OCI-LY7 (cell line): Measurements from ENCODE around the gene CENPP. TPM values are rescaled to one million over a fixed set of nuclear protein-coding genes. Genes with fewer than 3 reads are reported as not detected.

Experiments used
- BruUV-seq: library from RNA; stranded (reverse); fragments of 400-500 nt; replicated peaks from 2 replicates; lab custom pipeline; 2021; lab: Mats Ljungman, UMichigan
- CTCF ChIA-PET: fragments of 300-600 bp; sonication (Branson Sonifier 250); formaldehyde crosslinking; loops from one replicate; lab custom pipeline; 2022; ENCODE audit warnings: antibody characterized with exemption; ENCODE audit not compliant: unreplicated experiment; lab: Charles Lee
- POLR2A ChIA-PET: fragments of 300-600 bp; sonication (Branson Sonifier 250); formaldehyde crosslinking; loops from one replicate; lab custom pipeline; 2022; ENCODE audit warnings: antibody characterized with exemption; lab: Charles Lee
- DNase-seq: peaks from one replicate; pipeline ENCODE4 v3.0.0-alpha.2; 2015; ENCODE audit warnings: low spot score
- H2AFZ ChIP-seq: fragments of 200-600 bp; sonication (generic), shearing (Covaris generic); 2 replicates; pipeline ENCODE4 v1.6.1; 2014; ENCODE audit warnings: mild to moderate bottlenecking, antibody characterized with exemption, low read length, moderate library complexity
- H3K27ac ChIP-seq: fragments of 200-600 bp; sonication (generic); 2 replicates; pipeline ENCODE4 v1.5.1; 2014; ENCODE audit warnings: mixed run types, low read depth, mild to moderate bottlenecking, moderate library complexity, low read length, inconsistent platforms; ENCODE audit not compliant: poor library complexity, severe bottlenecking
- H3K36me3 ChIP-seq: fragments of 200-600 bp; sonication (generic); 2 replicates; pipeline ENCODE4 v1.6.1; 2014; ENCODE audit warnings: mild to moderate bottlenecking, antibody characterized with exemption, low read length, moderate library complexity, mixed read lengths; ENCODE audit not compliant: insufficient read depth
- H3K4me1 ChIP-seq: fragments of 200-600 bp; sonication (generic); 2 replicates; pipeline ENCODE4 v1.5.1; 2014; ENCODE audit warnings: mild to moderate bottlenecking, low read length; ENCODE audit not compliant: insufficient read depth, poor library complexity, severe bottlenecking
- H3K4me2 ChIP-seq: fragments of 200-600 bp; sonication (generic); 2 replicates; pipeline ENCODE4 v1.6.1; 2014; ENCODE audit warnings: mild to moderate bottlenecking, low read length
- H3K4me3 ChIP-seq: fragments of 200-600 bp; sonication (generic); 2 replicates; pipeline ENCODE4 v1.5.1; 2014; ENCODE audit warnings: mild to moderate bottlenecking, low read depth, low read length; ENCODE audit not compliant: poor library complexity, severe bottlenecking
- H3K79me2 ChIP-seq: fragments of 200-600 bp; sonication (generic); 2 replicates; pipeline ENCODE4 v1.6.1; 2016; ENCODE audit warnings: low read depth, mild to moderate bottlenecking, low read length, moderate library complexity, mixed read lengths; ENCODE audit not compliant: insufficient read depth
- H3K9me2 ChIP-seq: fragments of 200-600 bp; sonication (generic); 2 replicates; pipeline ENCODE4 v1.6.1; 2016; ENCODE audit warnings: mild to moderate bottlenecking, low read length, mixed read lengths; ENCODE audit not compliant: insufficient read depth
- H3K9me3 ChIP-seq: fragments of 200-600 bp; sonication (generic); 2 replicates; pipeline ENCODE4 v1.6.1; 2014; ENCODE audit warnings: mild to moderate bottlenecking, mixed run types, low read length, mixed read lengths
- H4K20me1 ChIP-seq: fragments of 200-600 bp; sonication (generic); 2 replicates; pipeline ENCODE4 v1.6.1; 2014; ENCODE audit warnings: mild to moderate bottlenecking, antibody characterized with exemption, low read length, moderate library complexity, mixed read lengths; ENCODE audit not compliant: insufficient read depth
- EZH2phosphoT487 ChIP-seq: fragments of 200-600 bp; sonication (generic); IDR thresholded peaks from 2 replicates; pipeline ENCODE4 v1.6.1; 2018; ENCODE audit warnings: low read depth, borderline replicate concordance, mild to moderate bottlenecking, mixed run types, antibody characterized with exemption, low read length, moderate library complexity, mixed read lengths
- intact Hi-C: fragments of 100-400 bp; cut with micrococcal nuclease; formaldehyde crosslinking; loops from one replicate; pipeline ENCODE4 v1.10.0; 2022; ENCODE audit not compliant: unreplicated experiment
- total RNA-seq, 2 experiments: library from RNA; depleted of rRNA in 1 of 2; stranded (reverse); fragments of >200 nt in 1 of 2; shearing (Covaris generic) in 1 of 2; gene quantifications; 2 replicates each; pipeline ENCODE4 v1.2.3, GENCODE V29; 2014 to 2022
- TF ChIP-seq, protein P1 (sequence below): fragments of 200-600 bp; sonication (generic); conservative IDR thresholded peaks from 2 replicates; pipeline ENCODE4 v1.5.1; 2014; ENCODE audit warnings: mild to moderate bottlenecking, antibody characterized with exemption, low read length, moderate library complexity, mixed read lengths

CENPP gene
- total RNA-seq, 2 experiments from 2014 or later: 25.4 to 30.9 TPM

DNA sequence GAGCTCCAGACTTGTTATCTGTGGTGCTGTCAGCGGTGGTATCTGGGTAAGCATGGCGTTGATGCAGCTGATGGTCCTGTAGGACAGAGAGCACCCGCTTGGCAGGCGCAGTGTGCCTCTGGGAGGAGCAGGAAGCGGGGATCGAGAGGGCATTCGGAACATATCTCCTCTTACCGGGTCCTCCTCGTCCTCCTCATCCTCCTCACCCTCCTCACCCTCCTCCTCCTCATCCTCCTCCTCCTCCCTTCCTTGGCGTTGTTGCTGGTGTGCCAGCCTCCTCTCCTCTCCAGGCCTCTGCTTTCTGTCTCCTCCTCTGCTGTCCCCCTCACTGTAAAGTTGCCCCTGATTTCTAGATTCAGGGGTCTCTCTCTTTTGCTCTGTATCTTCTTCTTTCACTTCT, 188.9 kb downstream of the CENPP start:
- Histone ChIP-seq H3K9me2 (no peaks in the 10 kb centered on the region), H3K27ac (no peak overlapping the region), H4K20me1 (no peaks in the 10 kb centered on the region), H3K4me2 (no peak overlapping the region), H3K4me3 (no peak overlapping the region), H3K9me3 (no peaks in the 10 kb centered on the region), H3K4me1 (no peaks in the 10 kb centered on the region), H3K79me2 (no peaks in the 10 kb centered on the region), H2AFZ (no peak overlapping the region), H3K36me3 (no peaks in the 10 kb centered on the region)
- DNase-seq: no peak
- ChIA-PET POLR2A (interaction anchor here (0.7 kb wide), 1 partner anchor 24 kb away, joined by 3 read pairs; no protein-coding TSS in a partner anchor), CTCF (no interaction called here)
- no TSS peak for BruUV-seq
- intact Hi-C loops: no loop called here
- no peak for TF ChIP-seq EZH2phosphoT487
- TF ChIP-seq, protein P1, sequence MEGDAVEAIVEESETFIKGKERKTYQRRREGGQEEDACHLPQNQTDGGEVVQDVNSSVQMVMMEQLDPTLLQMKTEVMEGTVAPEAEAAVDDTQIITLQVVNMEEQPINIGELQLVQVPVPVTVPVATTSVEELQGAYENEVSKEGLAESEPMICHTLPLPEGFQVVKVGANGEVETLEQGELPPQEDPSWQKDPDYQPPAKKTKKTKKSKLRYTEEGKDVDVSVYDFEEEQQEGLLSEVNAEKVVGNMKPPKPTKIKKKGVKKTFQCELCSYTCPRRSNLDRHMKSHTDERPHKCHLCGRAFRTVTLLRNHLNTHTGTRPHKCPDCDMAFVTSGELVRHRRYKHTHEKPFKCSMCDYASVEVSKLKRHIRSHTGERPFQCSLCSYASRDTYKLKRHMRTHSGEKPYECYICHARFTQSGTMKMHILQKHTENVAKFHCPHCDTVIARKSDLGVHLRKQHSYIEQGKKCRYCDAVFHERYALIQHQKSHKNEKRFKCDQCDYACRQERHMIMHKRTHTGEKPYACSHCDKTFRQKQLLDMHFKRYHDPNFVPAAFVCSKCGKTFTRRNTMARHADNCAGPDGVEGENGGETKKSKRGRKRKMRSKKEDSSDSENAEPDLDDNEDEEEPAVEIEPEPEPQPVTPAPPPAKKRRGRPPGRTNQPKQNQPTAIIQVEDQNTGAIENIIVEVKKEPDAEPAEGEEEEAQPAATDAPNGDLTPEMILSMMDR: no peak

DNA sequence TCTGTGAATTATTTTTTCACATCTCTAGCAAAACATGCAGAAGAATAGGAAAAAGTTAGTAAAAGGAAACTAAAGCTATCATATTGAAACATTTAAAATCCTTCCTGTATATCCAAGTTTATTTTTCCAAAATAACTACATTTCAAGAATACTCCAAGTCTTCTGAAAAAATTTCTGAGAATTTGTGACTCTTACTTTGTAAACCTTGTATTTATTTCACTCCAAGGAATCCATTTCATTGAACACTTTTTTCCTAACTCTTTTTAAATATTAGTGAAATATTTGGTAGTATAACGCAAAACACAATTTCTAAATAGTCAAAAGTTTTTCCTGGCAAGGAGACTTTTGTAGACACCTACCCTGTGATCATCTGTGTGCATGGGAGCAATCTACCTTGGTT, 190.8 kb downstream of the CENPP start:
- no TSS peak for BruUV-seq
- TF ChIP-seq EZH2phosphoT487: no peak
- TF ChIP-seq, protein P1: no peak
- CTCF ChIA-PET: no interaction called here

DNA sequence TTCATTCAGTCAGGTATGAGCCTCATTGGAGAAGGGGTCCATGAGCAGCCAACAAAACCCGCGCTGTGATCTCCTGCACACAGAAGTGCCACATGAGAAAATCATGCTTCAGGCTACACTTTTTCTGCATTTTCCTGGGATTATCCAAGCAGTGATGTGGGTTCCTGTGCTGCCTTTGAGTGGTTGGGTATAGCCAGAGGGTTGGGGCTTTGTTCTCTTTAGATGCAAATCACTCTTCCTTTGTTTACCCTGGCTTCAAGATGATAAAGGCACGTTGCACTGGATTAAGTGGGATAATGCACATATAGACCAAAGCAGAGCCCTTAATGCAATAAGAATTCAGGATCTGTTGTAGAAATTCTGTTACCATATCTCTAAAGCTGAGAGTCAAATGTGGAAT, 191.3 kb downstream of the CENPP start:
- intact Hi-C loops: no loop called here

More for the DNA sequence above, 190.8 kb downstream of the CENPP start:
- DNase-seq: no peak
- no peaks in the 10 kb centered on the region for H4K20me1 ChIP-seq
- POLR2A ChIA-PET: no interaction called here
- no peak overlapping the region for H2AFZ ChIP-seq
- H3K9me2 ChIP-seq: no peaks in the 10 kb centered on the region
- H3K4me3 ChIP-seq: no peak overlapping the region
- no peaks in the 10 kb centered on the region for H3K9me3 ChIP-seq
- H3K27ac ChIP-seq: no peak overlapping the region
- no peaks in the 10 kb centered on the region for H3K36me3 ChIP-seq
- no peaks in the 10 kb centered on the region for H3K4me1 ChIP-seq
- no peak overlapping the region for H3K4me2 ChIP-seq
- intact Hi-C loops: no loop called here
- no peaks in the 10 kb centered on the region for H3K79me2 ChIP-seq

More for the DNA sequence above, 191.3 kb downstream of the CENPP start:
- CTCF ChIA-PET: no interaction called here
- Histone ChIP-seq H3K4me1 (no peaks in the 10 kb centered on the region), H3K9me3 (no peaks in the 10 kb centered on the region), H3K27ac (no peak overlapping the region), H3K36me3 (no peaks in the 10 kb centered on the region), H4K20me1 (no peaks in the 10 kb centered on the region), H2AFZ (no peak overlapping the region), H3K4me2 (no peak overlapping the region), H3K9me2 (no peaks in the 10 kb centered on the region), H3K79me2 (no peaks in the 10 kb centered on the region), H3K4me3 (no peak overlapping the region)
- no TSS peak for BruUV-seq
- POLR2A ChIA-PET: no interaction called here
- DNase-seq: no peak
- TF ChIP-seq, protein P1: no peak
- TF ChIP-seq EZH2phosphoT487: no peak
